ENCODE results near the gene DEGS1. TPM values are rescaled to one million over a fixed set of nuclear protein-coding genes. Genes with fewer than 3 reads are reported as not detected.

Gene DEGS1
- total RNA-seq, 1 experiment from 2014 or later, result 71.3 TPM

GRCh38 chr1:224234017-224234416, 51.0 kb downstream of the DEGS1 start:
- Histone ChIP-seq H3K27ac (ENCODE audit: low read length) (no peak overlapping the region), H3K27me3 (ENCODE audit: low read length) (no peaks in the 10 kb centered on the region), H3K9me2 (replicated peaks; ENCODE audit: low read length) (no peaks in the 10 kb centered on the region), H3K79me2 (ENCODE audit: low read length) (no peaks in the 10 kb centered on the region), H3K9ac (ENCODE audit: low read length) (no peak overlapping the region), H3K4me3 (ENCODE audit: low read length) (no peak overlapping the region), H2AFZ (ENCODE audit: low read length) (no peak overlapping the region), H4K20me1 (ENCODE audit: low read length) (no peaks in the 10 kb centered on the region), H3K4me2 (ENCODE audit: low read length) (no peak overlapping the region), H3K36me3 (ENCODE audit: low read depth, low read length) (peaks cover 38% of the 10 kb centered on the region), H3K4me1 (ENCODE audit: insufficient read depth, low read length) (no peaks in the 10 kb centered on the region), H3K9me3 (ENCODE audit: low read length) (no peaks in the 10 kb centered on the region), H3F3A (ENCODE audit: low read length, unreplicated experiment) (no peaks in the 10 kb centered on the region)
- POLR2A ChIA-PET (ENCODE audit: unreplicated experiment), result no interaction called here
- no peak for DNase-seq
- intact Hi-C loops (cut with micrococcal nuclease), result no loop called here
- CTCF ChIA-PET, result interaction anchor here (0.7 kb wide), 1 partner anchor 26 kb away, joined by 3 read pairs; no protein-coding TSS in a partner anchor
- BruUV-seq (replicated peaks), result no TSS peak
- no peak for ATAC-seq
- TF ChIP-seq EZH2 (IDR thresholded peaks at IDR 0.05; ENCODE audit: low read length, unreplicated experiment) (no peak), EZH2phosphoT487 (IDR thresholded peaks at IDR 0.05; ENCODE audit: borderline replicate concordance, low read length) (no peak), CTCF (conservative IDR thresholded peaks at IDR 0.05; ENCODE audit: low read depth, low read length) (no peak)

DNA sequence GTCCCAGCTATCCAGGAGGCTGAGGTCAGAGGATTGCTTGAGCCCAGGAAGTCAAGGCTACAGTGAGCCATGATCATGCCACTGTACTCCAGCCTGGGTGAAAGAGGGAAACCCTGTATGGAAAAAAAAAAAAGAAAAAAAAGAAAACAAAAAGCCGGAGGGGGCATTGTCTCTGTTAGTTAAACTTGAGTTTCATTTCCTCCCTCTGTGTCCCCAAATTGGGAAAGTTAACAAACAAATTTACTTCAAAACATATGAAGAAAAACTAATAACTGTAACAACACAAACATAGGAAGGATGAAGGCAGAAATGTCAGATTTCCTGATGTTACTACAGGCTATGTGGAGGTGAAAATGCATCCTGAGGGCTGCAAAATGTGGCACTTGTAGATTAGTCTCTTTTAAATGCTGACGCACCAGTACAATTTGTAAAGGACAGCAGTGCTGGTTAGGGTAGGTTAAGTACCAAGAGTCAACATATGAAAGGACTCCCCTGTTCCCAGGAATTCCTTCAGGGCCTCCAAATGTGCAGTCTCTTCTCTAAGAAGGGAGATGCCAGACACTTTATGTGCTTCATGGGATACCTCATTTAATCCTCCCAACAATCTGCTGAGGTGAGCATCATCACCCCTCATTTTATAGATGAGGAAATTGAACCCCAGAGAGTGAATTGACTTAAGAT, 52.9 kb downstream of the DEGS1 start:
- intact Hi-C loops (cut with micrococcal nuclease), result no loop called here
- POLR2A ChIA-PET (ENCODE audit: unreplicated experiment), result no interaction called here
- Histone ChIP-seq H2AFZ (ENCODE audit: low read length) (no peak overlapping the region), H3K27me3 (ENCODE audit: low read length) (no peaks in the 10 kb centered on the region), H3K4me1 (ENCODE audit: insufficient read depth, low read length) (no peaks in the 10 kb centered on the region), H3K79me2 (ENCODE audit: low read length) (no peaks in the 10 kb centered on the region), H3K36me3 (ENCODE audit: low read depth, low read length) (peaks cover 36% of the 10 kb centered on the region), H3F3A (ENCODE audit: low read length, unreplicated experiment) (no peaks in the 10 kb centered on the region), H4K20me1 (ENCODE audit: low read length) (no peaks in the 10 kb centered on the region), H3K9me3 (ENCODE audit: low read length) (no peaks in the 10 kb centered on the region), H3K9me2 (replicated peaks; ENCODE audit: low read length) (no peaks in the 10 kb centered on the region), H3K9ac (ENCODE audit: low read length) (no peak overlapping the region), H3K27ac (ENCODE audit: low read length) (no peak overlapping the region), H3K4me2 (ENCODE audit: low read length) (no peak overlapping the region), H3K4me3 (ENCODE audit: low read length) (no peak overlapping the region)
- no TSS peak for BruUV-seq (replicated peaks)
- DNase-seq (no peak), ATAC-seq (no peak)
- CTCF ChIA-PET, result no interaction called here
- TF ChIP-seq CTCF (conservative IDR thresholded peaks at IDR 0.05; ENCODE audit: low read depth, low read length), result no peak

GRCh38 chr1:224237119-224237881, 54.3 kb downstream of the DEGS1 start:
- Histone ChIP-seq H3K9me3 (ENCODE audit: low read length) (no peaks in the 10 kb centered on the region), H3K79me2 (ENCODE audit: low read length) (no peaks in the 10 kb centered on the region), H4K20me1 (ENCODE audit: low read length) (no peaks in the 10 kb centered on the region), H3K4me1 (ENCODE audit: insufficient read depth, low read length) (no peaks in the 10 kb centered on the region), H2AFZ (ENCODE audit: low read length) (no peak overlapping the region), H3K4me3 (ENCODE audit: low read length) (no peak overlapping the region), H3K9ac (ENCODE audit: low read length) (no peak overlapping the region), H3K36me3 (ENCODE audit: low read depth, low read length) (peaks cover 31% of the 10 kb centered on the region; the same call in 1 of the 2 replicates), H3K27me3 (ENCODE audit: low read length) (no peaks in the 10 kb centered on the region), H3K4me2 (ENCODE audit: low read length) (no peak overlapping the region), H3F3A (ENCODE audit: low read length, unreplicated experiment) (no peaks in the 10 kb centered on the region), H3K9me2 (replicated peaks; ENCODE audit: low read length) (no peaks in the 10 kb centered on the region), H3K27ac (ENCODE audit: low read length) (no peak overlapping the region)
- BruUV-seq (replicated peaks), result no TSS peak
- intact Hi-C loops (cut with micrococcal nuclease), result no loop called here
- CTCF ChIA-PET, result no interaction called here
- no peak for DNase-seq
- POLR2A ChIA-PET (ENCODE audit: unreplicated experiment), result interaction anchor here (0.9 kb wide), 1 partner anchor 66 kb away, joined by 5 read pairs; no protein-coding TSS in a partner anchor
- no peak for TF ChIP-seq CTCF (conservative IDR thresholded peaks at IDR 0.05; ENCODE audit: low read depth, low read length)
- no peak for TF ChIP-seq EZH2 (IDR thresholded peaks at IDR 0.05; ENCODE audit: low read length, unreplicated experiment)
- no peak for TF ChIP-seq EZH2phosphoT487 (IDR thresholded peaks at IDR 0.05; ENCODE audit: borderline replicate concordance, low read length)
- no peak for ATAC-seq

All from PC-3 (cell line).